ENCODE data around the gene PDE4D. TPM values are rescaled to one million over a fixed set of nuclear protein-coding genes. Genes with fewer than 3 reads are reported as not detected.
"Not testable (repeated sequence)": the region's sequence is repeated elsewhere in the genome, so short reads cannot be mapped to it uniquely, and the experiment has no call there.

PDE4D gene
- total and polyA plus RNA-seq, 8 donors: 1.5 to 7.1 (median 3.1) TPM

DNA sequence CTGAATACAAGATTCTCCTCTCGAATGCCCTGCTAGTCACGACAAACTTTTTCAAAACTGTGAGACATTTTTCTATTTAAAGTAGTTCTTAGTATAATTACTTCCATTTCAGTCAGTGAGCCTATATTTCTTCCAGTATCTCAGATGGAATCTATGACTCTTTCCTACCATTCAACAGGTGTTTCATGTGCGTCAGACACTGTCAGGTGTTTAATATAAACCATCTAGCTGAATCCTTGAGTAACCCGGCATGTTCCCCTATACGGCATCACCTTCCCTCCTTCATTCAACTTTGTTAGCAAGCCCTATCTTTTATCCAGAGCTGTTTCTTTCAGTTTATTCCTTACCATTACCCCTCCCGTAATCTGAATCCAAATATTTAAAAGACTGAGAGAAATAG lies 891.8 kb downstream of the PDE4D start:
- TF ChIP-seq, protein P1, sequence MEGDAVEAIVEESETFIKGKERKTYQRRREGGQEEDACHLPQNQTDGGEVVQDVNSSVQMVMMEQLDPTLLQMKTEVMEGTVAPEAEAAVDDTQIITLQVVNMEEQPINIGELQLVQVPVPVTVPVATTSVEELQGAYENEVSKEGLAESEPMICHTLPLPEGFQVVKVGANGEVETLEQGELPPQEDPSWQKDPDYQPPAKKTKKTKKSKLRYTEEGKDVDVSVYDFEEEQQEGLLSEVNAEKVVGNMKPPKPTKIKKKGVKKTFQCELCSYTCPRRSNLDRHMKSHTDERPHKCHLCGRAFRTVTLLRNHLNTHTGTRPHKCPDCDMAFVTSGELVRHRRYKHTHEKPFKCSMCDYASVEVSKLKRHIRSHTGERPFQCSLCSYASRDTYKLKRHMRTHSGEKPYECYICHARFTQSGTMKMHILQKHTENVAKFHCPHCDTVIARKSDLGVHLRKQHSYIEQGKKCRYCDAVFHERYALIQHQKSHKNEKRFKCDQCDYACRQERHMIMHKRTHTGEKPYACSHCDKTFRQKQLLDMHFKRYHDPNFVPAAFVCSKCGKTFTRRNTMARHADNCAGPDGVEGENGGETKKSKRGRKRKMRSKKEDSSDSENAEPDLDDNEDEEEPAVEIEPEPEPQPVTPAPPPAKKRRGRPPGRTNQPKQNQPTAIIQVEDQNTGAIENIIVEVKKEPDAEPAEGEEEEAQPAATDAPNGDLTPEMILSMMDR (IDR thresholded peaks at IDR 0.05): no peak
- H3K4me3 ChIP-seq: no peak overlapping the region
- no peaks in the 10 kb centered on the region for H3K4me1 ChIP-seq
- H3K27ac ChIP-seq: no peak overlapping the region
- FAIRE-seq: no peak
- WGBS, 2 donors: 89 to 91% methylated on average over 6 of the region's 6 CpGs
- H3K9me3 ChIP-seq: no peaks in the 10 kb centered on the region
- no peaks in the 10 kb centered on the region for H3K36me3 ChIP-seq
- no peak for ATAC-seq
- intact Hi-C loops (cut with DNase I): loop anchor here in 2 of 3 donors (5.0 kb wide), 2 partner anchors 104 to 109 kb away; no protein-coding TSS in a partner anchor
- DNase-seq: no peak
- no peaks in the 10 kb centered on the region for H3K27me3 ChIP-seq

DNA sequence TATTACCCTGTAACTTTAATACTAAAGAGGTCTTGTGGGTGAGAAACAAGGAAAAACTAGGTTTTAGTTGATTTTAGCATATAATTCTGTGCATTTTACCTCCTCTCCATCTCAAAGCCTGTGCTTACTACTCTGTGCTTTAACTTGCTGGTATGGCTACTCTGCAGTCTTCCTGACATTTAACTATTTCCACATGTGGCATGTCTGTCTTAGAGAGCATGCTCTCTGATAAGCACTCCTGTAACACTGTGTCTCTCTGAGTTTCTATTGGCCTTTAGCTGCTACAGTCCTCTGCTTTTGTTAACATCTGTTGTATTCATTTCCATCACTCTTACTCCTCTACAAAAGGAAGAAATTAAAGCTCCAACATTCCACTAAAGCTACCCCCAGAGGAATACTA lies 892.4 kb downstream of the PDE4D start:
- Histone ChIP-seq H3K4me1 (no peaks in the 10 kb centered on the region), H3K4me3 (no peak overlapping the region), H3K27ac (no peak overlapping the region), H3K9me3 (no peaks in the 10 kb centered on the region), H3K36me3 (no peaks in the 10 kb centered on the region), H3K27me3 (no peaks in the 10 kb centered on the region)
- intact Hi-C loops (cut with DNase I): loop anchor here in 2 of 3 donors (5.0 kb wide), 2 partner anchors 104 to 109 kb away; no protein-coding TSS in a partner anchor
- DNase-seq: no peak
- TF ChIP-seq, protein P1 (IDR thresholded peaks at IDR 0.05): no peak
- no peak for ATAC-seq
- no peak for FAIRE-seq

DNA sequence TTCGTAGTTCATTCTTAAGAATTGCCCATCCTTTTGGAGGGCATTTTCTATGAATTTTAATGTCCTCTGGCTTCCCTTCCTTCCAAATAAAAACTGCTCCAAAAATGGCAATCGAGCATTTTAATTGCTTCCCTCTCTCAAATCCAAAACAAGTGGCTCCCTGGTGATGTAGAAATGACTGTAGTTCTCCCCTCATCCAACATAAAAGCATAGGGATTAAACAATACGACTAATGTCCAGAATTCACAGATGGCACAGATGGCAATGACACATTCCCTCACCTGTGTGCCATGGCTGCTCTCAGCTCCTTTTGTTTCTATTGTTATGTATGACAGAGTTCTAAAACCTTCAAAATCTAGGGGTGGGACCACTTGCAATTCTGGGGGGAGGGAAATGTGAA lies 893.3 kb downstream of the PDE4D start:
- ATAC-seq (no peak), FAIRE-seq (no peak), DNase-seq (no peak)
- no peaks in the 10 kb centered on the region for H3K9me3 ChIP-seq
- TF ChIP-seq, protein P1 (IDR thresholded peaks at IDR 0.05): no peak
- H3K4me1 ChIP-seq: no peaks in the 10 kb centered on the region
- H3K4me3 ChIP-seq: no peak overlapping the region
- no peaks in the 10 kb centered on the region for H3K36me3 ChIP-seq
- WGBS, 2 donors: 83 to 89% methylated on average over 3 of the region's 3 CpGs
- intact Hi-C loops (cut with DNase I): loop anchor here in 2 of 3 donors (5.0 kb wide), 2 partner anchors 103 to 108 kb away; no protein-coding TSS in a partner anchor
- H3K27me3 ChIP-seq: no peaks in the 10 kb centered on the region
- H3K27ac ChIP-seq: no peak overlapping the region

DNA sequence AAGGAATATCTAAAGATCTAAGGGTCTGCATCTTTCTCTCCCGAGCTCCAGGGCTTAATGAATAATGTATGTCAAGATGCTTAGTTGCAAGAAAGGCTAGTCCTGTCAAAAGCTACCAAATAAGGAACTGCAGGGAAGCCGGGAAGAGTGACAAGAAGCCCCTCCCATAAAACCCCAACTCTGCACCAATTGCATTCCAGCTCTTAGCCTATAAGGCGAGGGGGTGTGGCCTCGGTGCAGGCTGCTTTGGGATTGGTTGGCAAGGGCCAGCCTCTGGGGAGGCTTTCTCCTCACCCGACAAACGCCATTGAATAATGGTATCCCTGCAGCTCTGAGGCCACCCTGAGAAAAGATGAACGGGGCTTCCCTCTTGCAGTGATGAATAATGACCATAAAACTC lies 893.7 kb downstream of the PDE4D start:
- WGBS, 2 donors: 90 to 92% methylated on average over 7 of the region's 7 CpGs
- Histone ChIP-seq H3K9me3 (no peaks in the 10 kb centered on the region), H3K27ac (no peak overlapping the region), H3K4me1 (no peaks in the 10 kb centered on the region), H3K27me3 (no peaks in the 10 kb centered on the region), H3K4me3 (no peak overlapping the region), H3K36me3 (no peaks in the 10 kb centered on the region)
- intact Hi-C loops (cut with DNase I): loop anchor here in 2 of 3 donors (5.0 kb wide), 2 partner anchors 103 to 108 kb away; no protein-coding TSS in a partner anchor
- no peak for FAIRE-seq
- no peak for DNase-seq
- no peak for ATAC-seq
- TF ChIP-seq, protein P1 (IDR thresholded peaks at IDR 0.05): no peak

DNA sequence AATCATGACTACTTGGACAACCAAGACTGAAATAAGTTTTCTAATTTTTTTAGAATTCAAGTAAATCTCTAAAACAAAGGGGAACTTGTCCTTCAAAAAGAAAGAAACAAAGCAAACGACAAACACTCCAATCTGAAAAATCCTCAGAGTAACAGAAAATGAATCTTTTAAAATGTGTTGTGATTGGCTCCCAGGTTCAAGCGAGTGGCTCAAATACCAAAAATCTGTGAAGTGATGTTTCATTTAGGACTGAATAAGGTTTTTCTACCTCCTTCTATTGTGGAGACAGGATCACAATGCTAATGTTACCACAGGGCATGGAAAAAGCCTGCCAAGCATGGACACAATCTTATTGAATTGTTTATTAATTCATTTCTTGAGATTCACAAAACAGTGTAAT lies 895.0 kb downstream of the PDE4D start:
- FAIRE-seq: peak; percentile 32
- intact Hi-C loops (cut with DNase I): no loop called here
- TF ChIP-seq, protein P1 (IDR thresholded peaks at IDR 0.05): no peak

DNA sequence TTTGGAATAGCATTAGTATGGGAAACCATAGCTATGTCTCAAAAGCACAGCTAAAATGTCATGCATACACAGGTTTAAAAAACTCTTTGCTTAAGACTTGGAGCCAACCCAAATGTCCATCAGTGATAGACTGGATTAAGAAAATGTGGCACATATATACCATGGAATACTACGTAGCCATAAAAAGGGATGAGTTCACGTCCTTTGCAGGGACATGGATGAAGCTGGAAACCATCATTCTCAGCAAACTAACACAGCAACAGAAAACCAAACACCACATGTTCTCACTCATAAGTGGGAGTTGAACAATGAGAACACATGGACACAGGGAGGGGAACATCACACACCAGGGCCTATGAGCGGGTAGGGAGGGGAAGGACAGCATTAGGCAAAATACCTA lies 897.7 kb downstream of the PDE4D start:
- H3K36me3 ChIP-seq; DNase-seq; H3K27me3 ChIP-seq; FAIRE-seq; H3K27ac ChIP-seq; intact Hi-C loops (cut with DNase I); H3K4me3 ChIP-seq; H3K9me3 ChIP-seq; ATAC-seq; H3K4me1 ChIP-seq: not testable (repeated sequence)
- WGBS, 2 donors: 93 to 94% methylated on average over 3 of the region's 3 CpGs

More for the DNA sequence above, 895.0 kb downstream of the PDE4D start:
- Histone ChIP-seq H3K9me3 (no peaks in the 10 kb centered on the region), H3K4me1 (no peaks in the 10 kb centered on the region), H3K36me3 (no peaks in the 10 kb centered on the region), H3K27me3 (no peaks in the 10 kb centered on the region), H3K4me3 (no peak overlapping the region), H3K27ac (no peak overlapping the region)
- 84 to 89% methylated on average over 2 of the region's 2 CpGs for WGBS, 2 donors
- ATAC-seq: no peak
- no peak for DNase-seq

Data from pancreas (tissue), 10 donors.